H1 (cell line): ENCODE measurements around the gene NR2E3. TPM values are rescaled to one million over a fixed set of nuclear protein-coding genes. Genes with fewer than 3 reads are reported as not detected.

Experiments used
- CTCF ChIA-PET: fragments of 300-600 bp; sonication (Branson Sonifier 250); formaldehyde crosslinking; loops from one replicate; lab custom pipeline; 2021; ENCODE audit not compliant: partially characterized antibody; lab: Charles Lee
- POLR2A ChIA-PET: fragments of 300-600 bp; sonication (Branson Sonifier 250); formaldehyde crosslinking; loops from one replicate; lab custom pipeline; 2021; ENCODE audit warnings: inconsistent platforms; ENCODE audit not compliant: partially characterized antibody; lab: Charles Lee
- DNase-seq, 2 experiments: peaks; one replicate each; pipeline versions ENCODE4 v3.0.0 to v3.0.0-alpha.2; 2010 to 2022; ENCODE audit warnings: low spot score in 2 of 2, low read depth in 1 of 2, mixed read lengths in 1 of 2
- FAIRE-seq: peaks from 2 replicates; lab custom pipeline; 2011; peaks lifted over from hg19 to GRCh38; lab: Jason Lieb, UNC
- H2AFZ ChIP-seq: 2 replicates; pipeline ENCODE4 v1.8.1; 2012; ENCODE audit warnings: low read length, inconsistent platforms
- H2AK5ac ChIP-seq: 2 replicates; pipeline ENCODE4 v1.6.1; 2013; ENCODE audit warnings: low read depth, low read length
- H2BK120ac ChIP-seq: replicated peaks from 2 replicates; pipeline ENCODE3; 2013; ENCODE audit warnings: low read depth, low read length, inconsistent platforms
- H2BK12ac ChIP-seq: 2 replicates; pipeline ENCODE4 v1.6.1; 2013; ENCODE audit warnings: low read depth, low read length
- H2BK15ac ChIP-seq: 2 replicates; pipeline ENCODE4 v1.6.1; 2013; ENCODE audit warnings: low read length
- H2BK20ac ChIP-seq: 2 replicates; pipeline ENCODE4 v1.6.1; 2013; ENCODE audit warnings: low read length
- H2BK5ac ChIP-seq: 2 replicates; pipeline ENCODE4 v1.6.1; 2013; ENCODE audit warnings: low read depth, low read length
- H3K14ac ChIP-seq: 2 replicates; pipeline ENCODE4 v1.6.1; 2013; ENCODE audit warnings: inconsistent platforms; ENCODE audit not compliant: insufficient read length
- H3K18ac ChIP-seq: 2 replicates; pipeline ENCODE4 v1.6.1; 2013; ENCODE audit warnings: low read length; ENCODE audit errors: extremely low read depth
- H3K23ac ChIP-seq: 2 replicates; pipeline ENCODE4 v1.6.1; 2013; ENCODE audit warnings: inconsistent platforms; ENCODE audit not compliant: insufficient read length
- H3K23me2 ChIP-seq: 2 replicates; pipeline ENCODE4 v1.6.1; 2013; ENCODE audit warnings: low read depth, low read length
- H3K27ac ChIP-seq: 2 replicates; pipeline ENCODE4 v1.6.1; 2011; ENCODE audit warnings: low read depth, low read length, inconsistent platforms
- H3K27me3 ChIP-seq, 4 experiments: replicated peaks in 1 of 4; 1 replicate in 1 of 4; 2 replicates in 3 of 4; pipeline versions ENCODE4 v1.6.1 to v1.8.1; 2011 to 2013; ENCODE audit warnings: low read length in 3 of 4, mild to moderate bottlenecking in 3 of 4, inconsistent platforms in 2 of 4, mixed read lengths in 2 of 4, moderate library complexity in 1 of 4; ENCODE audit not compliant: control insufficient read depth in 3 of 4, insufficient read depth in 3 of 4; ENCODE audit errors: extremely low read depth in 1 of 4
- H3K36me3 ChIP-seq, 4 experiments: 2 replicates each; pipeline versions ENCODE4 v1.6.1 to v1.8.1; 2011 to 2013; ENCODE audit warnings: mild to moderate bottlenecking in 4 of 4, low read length in 3 of 4, moderate library complexity in 2 of 4, control low read depth in 1 of 4, inconsistent platforms in 1 of 4; ENCODE audit not compliant: insufficient read depth in 4 of 4, control insufficient read depth in 2 of 4
- H3K4ac ChIP-seq: replicated peaks from 2 replicates; pipeline ENCODE3; 2013; ENCODE audit warnings: low read length, low read depth, mixed read lengths, inconsistent platforms; ENCODE audit not compliant: insufficient read length
- H3K4me1 ChIP-seq, 4 experiments: replicated peaks in 1 of 4; 1 replicate in 1 of 4; 2 replicates in 3 of 4; pipeline versions ENCODE4 v1.6.1 to v1.8.1; 2011 to 2013; ENCODE audit warnings: low read length in 3 of 4, inconsistent platforms in 2 of 4, mixed read lengths in 1 of 4; ENCODE audit not compliant: insufficient read depth in 4 of 4, control insufficient read depth in 3 of 4
- H3K4me2 ChIP-seq, 2 experiments: 2 replicates each; pipeline versions ENCODE4 v1.6.1 to v1.8.1; 2011 to 2013; ENCODE audit warnings: low read depth in 2 of 2, low read length in 2 of 2, control low read depth in 1 of 2, inconsistent platforms in 1 of 2, mild to moderate bottlenecking in 1 of 2; ENCODE audit not compliant: insufficient read depth in 1 of 2
- H3K4me3 ChIP-seq, 4 experiments: fragments of 200-600, 300-600 bp in 1 of 4; sonication (generic), shearing (Covaris generic), sonication (Bioruptor Twin) in 1 of 4; 2 replicates each; pipeline versions ENCODE4 v1.5.1 to v1.8.1; 2011 to 2016; ENCODE audit warnings: low read length in 4 of 4, low read depth in 3 of 4, control low read depth in 2 of 4, inconsistent platforms in 2 of 4, mild to moderate bottlenecking in 2 of 4, mixed read lengths in 1 of 4, moderate library complexity in 1 of 4; ENCODE audit not compliant: insufficient read depth in 2 of 4; ENCODE audit errors: extremely low read depth in 1 of 4
- H3K56ac ChIP-seq: replicated peaks from 2 replicates; pipeline ENCODE3; 2013; ENCODE audit warnings: low read depth, mild to moderate bottlenecking, mixed read lengths, low read length, inconsistent platforms; ENCODE audit not compliant: insufficient read length
- H3K79me1 ChIP-seq: 2 replicates; pipeline ENCODE4 v1.6.1; 2013; ENCODE audit warnings: low read depth, low read length, control low read depth
- H3K79me2 ChIP-seq, 2 experiments: 2 replicates each; pipeline versions ENCODE4 v1.6.1 to v1.8.1; 2012 to 2013; ENCODE audit warnings: low read length in 2 of 2, mild to moderate bottlenecking in 2 of 2, inconsistent platforms in 1 of 2; ENCODE audit not compliant: insufficient read depth in 2 of 2, control insufficient read depth in 1 of 2
- H3K9ac ChIP-seq, 4 experiments: replicated peaks in 1 of 4; 1 replicate in 1 of 4; 2 replicates in 3 of 4; pipeline versions ENCODE4 v1.6.1 to v1.8.1; 2011 to 2013; ENCODE audit warnings: low read depth in 3 of 4, low read length in 3 of 4, control low read depth in 2 of 4, mild to moderate bottlenecking in 2 of 4, moderate library complexity in 2 of 4, inconsistent platforms in 1 of 4; ENCODE audit errors: extremely low read depth in 1 of 4
- H3K9me3 ChIP-seq, 2 experiments: 2 replicates each; pipeline versions ENCODE4 v1.6.1 to v1.8.1; 2012 to 2013; ENCODE audit warnings: mild to moderate bottlenecking in 2 of 2, moderate library complexity in 2 of 2, control low read depth in 1 of 2, inconsistent platforms in 1 of 2, low read depth in 1 of 2, low read length in 1 of 2, mixed read lengths in 1 of 2; ENCODE audit not compliant: insufficient read depth in 2 of 2
- H4K20me1 ChIP-seq, 2 experiments: replicated peaks in 1 of 2; 2 replicates each; pipeline versions ENCODE3 to v1.8.1; 2011 to 2013; ENCODE audit warnings: inconsistent platforms in 2 of 2, low read length in 2 of 2, mild to moderate bottlenecking in 1 of 2; ENCODE audit not compliant: insufficient read depth in 2 of 2, control insufficient read depth in 1 of 2
- H4K5ac ChIP-seq: 2 replicates; pipeline ENCODE4 v1.6.1; 2013; ENCODE audit warnings: low read length, low read depth, mixed read lengths, inconsistent platforms; ENCODE audit not compliant: insufficient read length
- H4K8ac ChIP-seq: 2 replicates; pipeline ENCODE4 v1.8.0; 2013; ENCODE audit warnings: mild to moderate bottlenecking, moderate library complexity, low read length, inconsistent platforms; ENCODE audit not compliant: insufficient read depth; ENCODE audit errors: extremely low read depth
- H4K91ac ChIP-seq: replicated peaks from 2 replicates; pipeline ENCODE3; 2013; ENCODE audit warnings: low read length, mixed read lengths, inconsistent platforms; ENCODE audit not compliant: insufficient read length
- BRCA1 ChIP-seq: IDR thresholded peaks from 2 replicates; pipeline ENCODE4 v1.6.1; 2012; ENCODE audit warnings: low read depth, low read length, improper control_type of control experiment
- WGBS, 2 experiments: shearing (Covaris generic) in 1 of 2; methylation state at CpG; one replicate each; pipeline versions ENCODE4 v1.1.6 to v1.1.7; 2013 to 2015; ENCODE audit warnings: low lambda C conversion rate in 2 of 2, mixed read lengths in 2 of 2, inconsistent platforms in 1 of 2, low coverage in 1 of 2, missing lambda C conversion rate in 1 of 2; ENCODE audit not compliant: insufficient replicate concordance in 2 of 2, insufficient coverage in 1 of 2, insufficient read length in 1 of 2; ENCODE audit errors: extremely low coverage in 1 of 2, missing lambda C conversion rate in 1 of 2; 5-methylcytosine and 5-hydroxymethylcytosine counted together
- polyA plus RNA-seq, 7 experiments: library from polyadenylated mRNA; depleted of rRNA in 3 of 7; stranded (reverse) in 5 of 7; unstranded in 2 of 7; fragments of >200 nt in 5 of 7; fragments of 200-250 nt in 2 of 7; gene quantifications; 1 replicate in 5 of 7; 2 replicates in 1 of 7; 4 replicates in 1 of 7; pipeline versions ENCODE4 v1.2.1 to v1.2.3, GENCODE V29; 2011 to 2013; ENCODE audit warnings: missing spikeins in 2 of 7, mixed read lengths in 2 of 7
- total RNA-seq: library from RNA; stranded (reverse); fragmentation: NEBNext Ultra II Directional; extraction: Animal tissue kit (Norgen Biotek cat#: 25700); gene quantifications from 2 replicates; pipeline ENCODE4 v1.2.1, GENCODE V29; 2021

Gene NR2E3
- total and polyA plus RNA-seq, 2 of the 8 experiments (the other 6 are each of a cell fraction or from before 2014, with no cell fraction given) = 0.56 to 0.80 TPM

DNA sequence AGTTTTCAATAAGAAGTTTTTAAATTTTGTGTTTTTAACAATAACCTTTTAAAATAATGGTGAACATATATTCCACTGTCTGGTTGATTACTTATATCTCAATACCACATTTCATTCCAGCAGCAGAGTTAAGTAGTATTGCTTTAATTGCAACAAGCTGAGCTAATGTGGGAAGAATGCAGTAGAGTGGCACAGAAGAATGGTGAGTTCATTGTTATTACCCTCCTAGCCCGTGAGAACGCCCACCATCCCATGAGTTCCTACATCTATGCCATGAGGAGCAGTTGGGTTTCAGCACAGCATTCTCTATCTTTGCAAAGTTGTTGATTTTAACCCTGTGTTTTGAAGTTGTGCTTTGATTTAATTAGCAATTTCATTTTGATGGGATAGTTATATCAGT, 17.8 kb upstream of the NR2E3 start:
- H3K79me1 ChIP-seq = no peaks in the 10 kb centered on the region
- no peak overlapping the region for H4K91ac ChIP-seq
- no peak overlapping the region for H3K56ac ChIP-seq
- no peak overlapping the region for H2BK20ac ChIP-seq
- H3K27me3 ChIP-seq = no peaks in the 10 kb centered on the region
- no peak overlapping the region for H3K4me2 ChIP-seq
- no peak overlapping the region for H3K23ac ChIP-seq
- H3K9ac ChIP-seq = no peak overlapping the region
- no peaks in the 10 kb centered on the region for H3K9me3 ChIP-seq
- H3K36me3 ChIP-seq = no peaks in the 10 kb centered on the region
- H3K4me3 ChIP-seq = no peak overlapping the region
- CTCF ChIA-PET = interaction anchor here (1.0 to 5.7 kb wide), 5 partner anchors 8 to 49 kb away, joined by 3 to 62 read pairs (median 8); no protein-coding TSS in a partner anchor
- POLR2A ChIA-PET = no interaction called here
- no peak overlapping the region for H2BK12ac ChIP-seq
- H3K4me1 ChIP-seq = no peaks in the 10 kb centered on the region
- H3K4ac ChIP-seq = no peak overlapping the region
- no peak overlapping the region for H3K18ac ChIP-seq
- no peak overlapping the region for H2AK5ac ChIP-seq
- WGBS, 2 experiments = 84% methylated on average over 2 of the region's 2 CpGs; no CpG with 5 or more reads in 1 of the 2 experiments
- H3K79me2 ChIP-seq = no peaks in the 10 kb centered on the region
- peaks cover 3% of the 10 kb centered on the region; the same call in 1 of the 2 replicates for H3K23me2 ChIP-seq
- H2AFZ ChIP-seq = no peak overlapping the region
- no peak overlapping the region for H2BK15ac ChIP-seq
- no peak for TF ChIP-seq BRCA1
- no peak overlapping the region for H2BK120ac ChIP-seq
- no peak overlapping the region for H4K8ac ChIP-seq
- no peak for FAIRE-seq
- no peak overlapping the region for H3K27ac ChIP-seq
- no peak overlapping the region for H2BK5ac ChIP-seq
- DNase-seq = no peak
- H4K20me1 ChIP-seq = peaks cover 0 to 2% of the 10 kb centered on the region in 2 experiments
- no peak overlapping the region for H4K5ac ChIP-seq
- no peak overlapping the region for H3K14ac ChIP-seq
